HepG2 (cell line): ENCODE data around the gene DPH2. TPM values are rescaled to one million over a fixed set of nuclear protein-coding genes. Genes with fewer than 3 reads are reported as not detected.

ENCODE experiments used
- BCL3 ChIP-seq: sonication (generic); formaldehyde crosslinking; IDR thresholded peaks from 2 replicates; pipeline ENCODE4 v1.5.1; 2020; ENCODE audit warnings: mild to moderate bottlenecking, missing genetic modification reagents, moderate library complexity
- ETV6 ChIP-seq: sonication (generic); formaldehyde crosslinking; conservative IDR thresholded peaks from 2 replicates; pipeline ENCODE4 v1.4.0; 2020; ENCODE audit warnings: missing genetic modification reagents
- IRF9 ChIP-seq: sonication (generic); formaldehyde crosslinking; IDR thresholded peaks from 2 replicates; pipeline ENCODE4 v1.8.0; 2022; ENCODE audit warnings: missing genetic modification reagents, mild to moderate bottlenecking, borderline replicate concordance
- NFRKB ChIP-seq: fragments of 450-650 bp; IDR thresholded peaks from 2 replicates; pipeline ENCODE4 v1.6.1; 2017
- SNRNP70 ChIP-seq: fragments of 200-400 bp; formaldehyde crosslinking; IDR thresholded peaks from 2 replicates; pipeline ENCODE4 v1.6.1; 2017; ENCODE audit warnings: mild to moderate bottlenecking, low read depth, low read length, moderate library complexity
- TEAD3 ChIP-seq: optimal IDR thresholded peaks from 2 replicates; pipeline ENCODE3; 2016; ENCODE audit warnings: borderline replicate concordance
- TGIF2 ChIP-seq: IDR thresholded peaks from 2 replicates; pipeline ENCODE4 v1.6.1; 2016; ENCODE audit warnings: control low read depth, missing compliant biosample characterization
- ZBTB40 ChIP-seq, 2 experiments: fragments of 450-650 bp in 1 of 2; sonication (generic) in 1 of 2; formaldehyde crosslinking in 1 of 2; IDR thresholded peaks; 2 replicates each; pipeline versions ENCODE4 v1.6.1 to v1.8.0; 2016 to 2022; ENCODE audit warnings: antibody characterized with exemption in 1 of 2, mild to moderate bottlenecking in 1 of 2, missing genetic modification reagents in 1 of 2
- ZBTB42 ChIP-seq: sonication (generic); formaldehyde crosslinking; IDR thresholded peaks from 2 replicates; pipeline ENCODE4 v1.5.0; 2020; ENCODE audit warnings: mild to moderate bottlenecking, missing genetic modification reagents
- ZBTB7A ChIP-seq: sonication (generic); formaldehyde crosslinking; IDR thresholded peaks from 2 replicates; pipeline ENCODE4 v1.8.0; 2022; ENCODE audit warnings: mild to moderate bottlenecking, missing genetic modification reagents
- ZBTB8A ChIP-seq: sonication (generic); formaldehyde crosslinking; IDR thresholded peaks from 2 replicates; pipeline ENCODE4 v1.4.0; 2020; ENCODE audit warnings: mild to moderate bottlenecking, low read depth, missing genetic modification reagents, borderline replicate concordance
- ZNF138 ChIP-seq: sonication (generic); formaldehyde crosslinking; IDR thresholded peaks from 2 replicates; pipeline ENCODE4 v1.5.0; 2020; ENCODE audit warnings: mild to moderate bottlenecking, low read depth, missing genetic modification reagents
- ZNF317 ChIP-seq: sonication (generic); formaldehyde crosslinking; IDR thresholded peaks from 2 replicates; pipeline ENCODE4 v1.5.0; 2020; ENCODE audit warnings: mild to moderate bottlenecking, missing genetic modification reagents
- ZNF530 ChIP-seq: sonication (generic); formaldehyde crosslinking; IDR thresholded peaks from 2 replicates; pipeline ENCODE4 v1.5.0; 2020; ENCODE audit warnings: low read depth, mild to moderate bottlenecking, missing genetic modification reagents
- ZNF770 ChIP-seq: sonication (generic); formaldehyde crosslinking; IDR thresholded peaks from 2 replicates; pipeline ENCODE4 v1.5.0; 2020; ENCODE audit warnings: mild to moderate bottlenecking, missing genetic modification reagents
- polyA plus RNA-seq, 8 experiments: library from polyadenylated mRNA; depleted of rRNA in 3 of 8; stranded (reverse) in 7 of 8; unstranded in 1 of 8; fragments of >200 nt; fragmentation: Illumina TruSeq in 4 of 8; extraction: Trizol in 4 of 8; gene quantifications; 2 replicates each; pipeline versions ENCODE4 v1.2.1 to v1.2.3, GENCODE V29; 2011 to 2016; ENCODE audit warnings: low read depth in 4 of 8, missing spikeins in 1 of 8, mixed read lengths in 1 of 8; ENCODE audit not compliant: insufficient read depth in 1 of 8
- total RNA-seq, 5 experiments: library from RNA; depleted of rRNA; stranded (reverse); fragments of >200 nt; fragmentation: Illumina TruSeq; extraction: Trizol; gene quantifications; 2 replicates each; pipeline ENCODE4 v1.2.3, GENCODE V29; 2016; ENCODE audit warnings: low read depth in 1 of 5

DPH2 gene
- total and polyA plus RNA-seq, 2 of the 13 experiments (the other 11 are each of a cell fraction or from before 2014, with no cell fraction given), result 32.2 to 38.3 TPM

GRCh38 chr1:43991476-43992231, 21.8 kb downstream of the DPH2 start, which contains the start of gene CCDC24 (continued):
- TF ChIP-seq ZBTB40 (IDR thresholded peaks at IDR 0.05) (no peak), ZBTB40 (CRISPR knock-in tag; IDR thresholded peaks at IDR 0.05) (no peak), IRF9 (CRISPR knock-in tag) (peak; percentile 49; the same call in 1 of the 2 replicates), ETV6 (no peak; the same call in 1 of the 2 replicates), NFRKB (no peak), ZNF770 (CRISPR knock-in tag) (no peak), ZNF317 (CRISPR knock-in tag) (0 out of 2 replicates have a peak, but pooled peaks have one; percentile 53), SNRNP70 (no peak), TGIF2 (CRISPR knock-in tag) (no peak), ZBTB8A (0 out of 2 replicates have a peak, but pooled peaks have one; percentile 41), BCL3 (CRISPR knock-in tag) (peak; percentile 59), ZBTB7A (CRISPR knock-in tag) (no peak), ZBTB42 (no peak), ZNF530 (no peak), ZNF138 (CRISPR knock-in tag) (no peak), TEAD3 (CRISPR knock-in tag) (no peak)
